ENCODE results near the gene MGST2.
"Not testable (repeated sequence)": the region's sequence is repeated elsewhere in the genome, so short reads cannot be mapped to it uniquely, and the experiment has no call there.

The MGST2 gene

GRCh38 chr4:139672732-139673131 is 7.1 kb downstream of the MGST2 start:
- DNase-seq, result no peak

GRCh38 chr4:139674875-139675550 is 9.4 kb downstream of the MGST2 start:
- peak; percentile 98 for DNase-seq

- DNase-seq, result no peak
These were observed 10.0 kb downstream of the MGST2 start for GRCh38 chr4:139675651-139676050.

- no peak for DNase-seq
These were observed 10.7 kb downstream of the MGST2 start for GRCh38 chr4:139676365-139676764.

GRCh38 chr4:139676913-139677585 is 11.4 kb downstream of the MGST2 start:
- no peak for DNase-seq

GRCh38 chr4:139682309-139682708 is 16.7 kb downstream of the MGST2 start:
- DNase-seq, result no peak

- DNase-seq, result no peak
These were observed 17.1 kb downstream of the MGST2 start for GRCh38 chr4:139682741-139683151.

GRCh38 chr4:139684351-139684750 is 18.7 kb downstream of the MGST2 start:
- DNase-seq, result no peak

- DNase-seq, result no peak
These were observed 19.6 kb downstream of the MGST2 start for GRCh38 chr4:139685180-139685579.

- no peak for DNase-seq
These were observed 20.5 kb downstream of the MGST2 start for GRCh38 chr4:139686130-139686529.

- DNase-seq, result no peak
These were observed 21.4 kb downstream of the MGST2 start for GRCh38 chr4:139686988-139687387.

- DNase-seq, result no peak
These were observed 23.6 kb downstream of the MGST2 start for GRCh38 chr4:139689093-139689722.

GRCh38 chr4:139690419-139690818 is 24.8 kb downstream of the MGST2 start:
- no peak for DNase-seq

GRCh38 chr4:139692309-139693012 is 26.8 kb downstream of the MGST2 start:
- no peak for DNase-seq

- DNase-seq, result no peak
These were observed 29.0 kb downstream of the MGST2 start for GRCh38 chr4:139694522-139695107.

GRCh38 chr4:139696491-139696890 is 30.9 kb downstream of the MGST2 start:
- no peak for DNase-seq

- DNase-seq, result not testable (repeated sequence)
These were observed 32.7 kb downstream of the MGST2 start for GRCh38 chr4:139698167-139698925.

GRCh38 chr4:139700568-139700967 is 34.9 kb downstream of the MGST2 start:
- DNase-seq, result no peak

- DNase-seq, result no peak
These were observed 39.4 kb downstream of the MGST2 start for GRCh38 chr4:139704915-139705485.

GRCh38 chr4:139709660-139710059 is 44.0 kb downstream of the MGST2 start:
- no peak for DNase-seq

- DNase-seq, result no peak
These were observed 44.5 kb downstream of the MGST2 start for GRCh38 chr4:139710073-139710472.

GRCh38 chr4:139711461-139711860 is 45.8 kb downstream of the MGST2 start:
- DNase-seq, result no peak

Data from SIG-M5 (cell line).